ENCODE results near the gene SLC35G6.

DNA sequence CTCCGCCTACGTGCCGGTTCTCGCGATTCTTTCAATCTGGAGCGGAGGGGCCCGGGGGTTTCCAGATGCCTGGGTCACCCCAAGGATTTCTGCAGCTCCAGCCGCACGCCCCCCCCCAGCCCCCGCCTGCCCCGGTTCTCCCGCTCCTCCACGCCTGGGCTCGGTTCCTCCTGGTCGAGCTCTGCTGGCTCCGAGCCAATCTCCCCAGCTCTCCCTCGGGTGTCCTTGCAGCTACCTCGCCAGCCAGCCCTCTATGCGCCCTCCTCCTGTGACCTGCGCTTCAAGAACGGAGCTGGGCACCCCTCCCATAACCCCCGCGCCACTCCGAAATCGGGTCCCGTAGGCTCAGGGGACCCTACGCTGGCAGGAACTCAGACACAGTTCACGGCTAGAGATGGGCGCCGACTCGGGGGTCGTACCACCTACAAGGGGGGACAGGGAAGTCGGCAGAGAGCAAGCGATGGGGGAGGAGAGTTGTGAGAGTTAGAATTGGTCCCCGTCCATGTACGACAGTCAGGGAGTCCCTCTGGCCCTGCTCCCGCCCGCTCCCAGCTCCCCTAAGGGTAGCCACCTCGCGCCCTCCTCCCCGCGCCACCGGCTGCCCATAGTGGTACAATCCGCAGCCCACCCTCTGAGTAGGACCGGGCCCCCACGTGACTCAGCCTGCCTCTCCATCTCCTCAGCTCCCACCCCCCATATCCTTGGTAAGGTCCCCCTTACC lies 41.0 kb upstream of the SLC35G6 start:
- TF ChIP-seq POLR2A (IDR thresholded peaks at IDR 0.05; ENCODE audit: low read length) (no peak), EP300 (IDR thresholded peaks at IDR 0.05) (no peak), RFX5 (IDR thresholded peaks at IDR 0.05) (no peak), NPAS2 (CRISPR knock-in tag; IDR thresholded peaks at IDR 0.05; ENCODE audit: borderline replicate concordance) (no peak), NR3C1 (IDR thresholded peaks at IDR 0.05) (no peak), SREBF2 (IDR thresholded peaks at IDR 0.05) (no peak), ESRRA (IDR thresholded peaks at IDR 0.05; ENCODE audit: borderline replicate concordance, low read length) (no peak), JUNB (IDR thresholded peaks at IDR 0.05) (no peak), JUN (IDR thresholded peaks at IDR 0.05) (no peak), E2F6 (IDR thresholded peaks at IDR 0.05; ENCODE audit: borderline replicate concordance, low read depth) (no peak)
- TF ChIP-seq, protein P1, sequence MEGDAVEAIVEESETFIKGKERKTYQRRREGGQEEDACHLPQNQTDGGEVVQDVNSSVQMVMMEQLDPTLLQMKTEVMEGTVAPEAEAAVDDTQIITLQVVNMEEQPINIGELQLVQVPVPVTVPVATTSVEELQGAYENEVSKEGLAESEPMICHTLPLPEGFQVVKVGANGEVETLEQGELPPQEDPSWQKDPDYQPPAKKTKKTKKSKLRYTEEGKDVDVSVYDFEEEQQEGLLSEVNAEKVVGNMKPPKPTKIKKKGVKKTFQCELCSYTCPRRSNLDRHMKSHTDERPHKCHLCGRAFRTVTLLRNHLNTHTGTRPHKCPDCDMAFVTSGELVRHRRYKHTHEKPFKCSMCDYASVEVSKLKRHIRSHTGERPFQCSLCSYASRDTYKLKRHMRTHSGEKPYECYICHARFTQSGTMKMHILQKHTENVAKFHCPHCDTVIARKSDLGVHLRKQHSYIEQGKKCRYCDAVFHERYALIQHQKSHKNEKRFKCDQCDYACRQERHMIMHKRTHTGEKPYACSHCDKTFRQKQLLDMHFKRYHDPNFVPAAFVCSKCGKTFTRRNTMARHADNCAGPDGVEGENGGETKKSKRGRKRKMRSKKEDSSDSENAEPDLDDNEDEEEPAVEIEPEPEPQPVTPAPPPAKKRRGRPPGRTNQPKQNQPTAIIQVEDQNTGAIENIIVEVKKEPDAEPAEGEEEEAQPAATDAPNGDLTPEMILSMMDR (IDR thresholded peaks at IDR 0.05), result no peak
- TF ChIP-seq, protein P2, sequence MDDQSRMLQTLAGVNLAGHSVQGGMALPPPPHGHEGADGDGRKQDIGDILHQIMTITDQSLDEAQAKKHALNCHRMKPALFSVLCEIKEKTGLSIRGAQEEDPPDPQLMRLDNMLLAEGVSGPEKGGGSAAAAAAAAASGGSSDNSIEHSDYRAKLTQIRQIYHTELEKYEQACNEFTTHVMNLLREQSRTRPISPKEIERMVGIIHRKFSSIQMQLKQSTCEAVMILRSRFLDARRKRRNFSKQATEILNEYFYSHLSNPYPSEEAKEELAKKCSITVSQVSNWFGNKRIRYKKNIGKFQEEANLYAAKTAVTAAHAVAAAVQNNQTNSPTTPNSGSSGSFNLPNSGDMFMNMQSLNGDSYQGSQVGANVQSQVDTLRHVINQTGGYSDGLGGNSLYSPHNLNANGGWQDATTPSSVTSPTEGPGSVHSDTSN (IDR thresholded peaks at IDR 0.05), result no peak

Data from A549 (cell line).